ENCODE data around the gene UBAC1. TPM values are rescaled to one million over a fixed set of nuclear protein-coding genes. Genes with fewer than 3 reads are reported as not detected.

The UBAC1 gene
- total and polyA plus RNA-seq, 4 donors, result 16.2 to 115 (median 16.4) TPM

DNA sequence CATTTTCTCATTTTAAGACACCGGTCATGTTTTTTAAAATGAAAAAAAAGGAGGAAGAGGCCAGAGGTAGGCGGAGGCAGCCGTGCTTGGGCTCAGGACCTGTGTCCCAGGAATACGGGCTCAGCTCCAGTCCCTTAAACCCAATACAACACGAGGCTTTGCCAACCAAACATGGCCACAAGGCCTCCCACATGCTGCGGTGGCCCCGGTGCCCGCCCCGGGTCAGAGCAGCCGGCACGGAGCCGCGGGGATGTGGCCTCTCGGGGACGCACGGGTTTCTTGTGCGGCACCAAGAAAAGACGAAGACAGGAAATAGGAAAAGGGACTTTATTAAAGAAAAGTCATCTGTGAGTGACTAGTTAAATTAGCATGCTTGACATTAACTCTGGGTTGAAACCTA lies 28.5 kb downstream of the UBAC1 start:
- H3K27ac ChIP-seq (ENCODE audit: low read depth in 1 of 2, low read length in 2 of 2), result no peak overlapping the region
- 98% methylated on average over 18 of the region's 18 CpGs for WGBS
- H3K27me3 ChIP-seq (ENCODE audit: control insufficient read depth in 4 of 4, insufficient read depth in 4 of 4, low read length in 3 of 4), result no peaks in the 10 kb centered on the region
- H3K9ac ChIP-seq (ENCODE audit: low read depth in 1 of 2, low read length in 2 of 2), result no peak overlapping the region
- TF ChIP-seq, protein P1, sequence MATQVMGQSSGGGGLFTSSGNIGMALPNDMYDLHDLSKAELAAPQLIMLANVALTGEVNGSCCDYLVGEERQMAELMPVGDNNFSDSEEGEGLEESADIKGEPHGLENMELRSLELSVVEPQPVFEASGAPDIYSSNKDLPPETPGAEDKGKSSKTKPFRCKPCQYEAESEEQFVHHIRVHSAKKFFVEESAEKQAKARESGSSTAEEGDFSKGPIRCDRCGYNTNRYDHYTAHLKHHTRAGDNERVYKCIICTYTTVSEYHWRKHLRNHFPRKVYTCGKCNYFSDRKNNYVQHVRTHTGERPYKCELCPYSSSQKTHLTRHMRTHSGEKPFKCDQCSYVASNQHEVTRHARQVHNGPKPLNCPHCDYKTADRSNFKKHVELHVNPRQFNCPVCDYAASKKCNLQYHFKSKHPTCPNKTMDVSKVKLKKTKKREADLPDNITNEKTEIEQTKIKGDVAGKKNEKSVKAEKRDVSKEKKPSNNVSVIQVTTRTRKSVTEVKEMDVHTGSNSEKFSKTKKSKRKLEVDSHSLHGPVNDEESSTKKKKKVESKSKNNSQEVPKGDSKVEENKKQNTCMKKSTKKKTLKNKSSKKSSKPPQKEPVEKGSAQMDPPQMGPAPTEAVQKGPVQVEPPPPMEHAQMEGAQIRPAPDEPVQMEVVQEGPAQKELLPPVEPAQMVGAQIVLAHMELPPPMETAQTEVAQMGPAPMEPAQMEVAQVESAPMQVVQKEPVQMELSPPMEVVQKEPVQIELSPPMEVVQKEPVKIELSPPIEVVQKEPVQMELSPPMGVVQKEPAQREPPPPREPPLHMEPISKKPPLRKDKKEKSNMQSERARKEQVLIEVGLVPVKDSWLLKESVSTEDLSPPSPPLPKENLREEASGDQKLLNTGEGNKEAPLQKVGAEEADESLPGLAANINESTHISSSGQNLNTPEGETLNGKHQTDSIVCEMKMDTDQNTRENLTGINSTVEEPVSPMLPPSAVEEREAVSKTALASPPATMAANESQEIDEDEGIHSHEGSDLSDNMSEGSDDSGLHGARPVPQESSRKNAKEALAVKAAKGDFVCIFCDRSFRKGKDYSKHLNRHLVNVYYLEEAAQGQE (IDR thresholded peaks at IDR 0.05), result no peak
- TF ChIP-seq MAX (IDR thresholded peaks at IDR 0.05) (no peak), GABPA (IDR thresholded peaks at IDR 0.05 in 1 of 2, conservative IDR thresholded peaks at IDR 0.05 in 1 of 2) (no peak)
- H3K4me1 ChIP-seq (ENCODE audit: control insufficient read depth in 4 of 4, insufficient read depth in 4 of 4, low read length in 3 of 4), result no peaks in the 10 kb centered on the region
- H3K4me3 ChIP-seq (ENCODE audit: low read depth in 1 of 3, low read length in 3 of 3), result no peak overlapping the region
- DNase-seq (ENCODE audit: low spot score), result no peak
- H3K9me3 ChIP-seq (ENCODE audit: control insufficient read depth in 4 of 4, low read length in 3 of 4), result peaks cover 0 to 2% (median 0%) of the 10 kb centered on the region in 4 donors
- H3K36me3 ChIP-seq (ENCODE audit: control insufficient read depth in 4 of 4, insufficient read depth in 3 of 4, low read depth in 1 of 4, low read length in 3 of 4), result peaks cover 4 to 52% (median 19%) of the 10 kb centered on the region in 4 donors

DNA sequence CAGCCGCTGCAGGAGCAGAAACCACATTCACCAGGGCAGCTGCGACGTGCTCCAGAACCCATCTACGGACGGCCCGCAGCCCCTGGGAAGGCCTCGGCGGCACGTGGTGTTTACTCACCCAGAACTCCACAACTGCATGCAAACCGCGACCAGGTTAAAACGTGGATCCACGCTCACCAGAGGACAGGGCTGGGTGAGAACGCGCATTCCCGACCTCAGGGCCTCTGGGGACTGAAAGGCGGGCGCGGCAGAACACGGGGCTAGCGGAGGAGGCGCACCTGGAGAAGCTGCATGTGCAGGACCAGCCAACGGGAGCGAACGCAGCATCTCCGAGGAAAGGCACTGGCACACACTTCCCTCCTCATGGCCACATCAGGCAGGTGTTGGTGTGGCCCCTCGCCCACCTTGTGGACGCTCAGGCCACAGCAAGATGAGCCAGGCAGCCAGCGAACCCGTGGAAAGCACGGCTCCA lies 29.8 kb downstream of the UBAC1 start:
- Histone ChIP-seq H3K27me3 (ENCODE audit: control insufficient read depth in 4 of 4, insufficient read depth in 4 of 4, low read length in 3 of 4) (no peaks in the 10 kb centered on the region), H3K36me3 (ENCODE audit: control insufficient read depth in 4 of 4, insufficient read depth in 3 of 4, low read depth in 1 of 4, low read length in 3 of 4) (peaks cover 6 to 44% (median 13%) of the 10 kb centered on the region in 4 donors), H3K9me3 (ENCODE audit: control insufficient read depth in 4 of 4, low read length in 3 of 4) (peaks cover 0 to 2% (median 0%) of the 10 kb centered on the region in 4 donors), H3K27ac (ENCODE audit: low read depth in 1 of 2, low read length in 2 of 2) (no peak overlapping the region), H3K9ac (ENCODE audit: low read depth in 1 of 2, low read length in 2 of 2) (no peak overlapping the region), H3K4me1 (ENCODE audit: control insufficient read depth in 4 of 4, insufficient read depth in 4 of 4, low read length in 3 of 4) (no peaks in the 10 kb centered on the region), H3K4me3 (ENCODE audit: low read depth in 1 of 3, low read length in 3 of 3) (no peak overlapping the region)
- no peak for TF ChIP-seq RXRA (IDR thresholded peaks at IDR 0.05)
- TF ChIP-seq JUND (IDR thresholded peaks at IDR 0.05), result no peak
- TF ChIP-seq, protein P2, sequence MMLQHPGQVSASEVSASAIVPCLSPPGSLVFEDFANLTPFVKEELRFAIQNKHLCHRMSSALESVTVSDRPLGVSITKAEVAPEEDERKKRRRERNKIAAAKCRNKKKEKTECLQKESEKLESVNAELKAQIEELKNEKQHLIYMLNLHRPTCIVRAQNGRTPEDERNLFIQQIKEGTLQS (IDR thresholded peaks at IDR 0.05), result no peak
- no peak for TF ChIP-seq EGR1 (IDR thresholded peaks at IDR 0.05; ENCODE audit: low read depth in 2 of 2)
- TF ChIP-seq, protein P1 (IDR thresholded peaks at IDR 0.05), result no peak
- TF ChIP-seq, protein P3, sequence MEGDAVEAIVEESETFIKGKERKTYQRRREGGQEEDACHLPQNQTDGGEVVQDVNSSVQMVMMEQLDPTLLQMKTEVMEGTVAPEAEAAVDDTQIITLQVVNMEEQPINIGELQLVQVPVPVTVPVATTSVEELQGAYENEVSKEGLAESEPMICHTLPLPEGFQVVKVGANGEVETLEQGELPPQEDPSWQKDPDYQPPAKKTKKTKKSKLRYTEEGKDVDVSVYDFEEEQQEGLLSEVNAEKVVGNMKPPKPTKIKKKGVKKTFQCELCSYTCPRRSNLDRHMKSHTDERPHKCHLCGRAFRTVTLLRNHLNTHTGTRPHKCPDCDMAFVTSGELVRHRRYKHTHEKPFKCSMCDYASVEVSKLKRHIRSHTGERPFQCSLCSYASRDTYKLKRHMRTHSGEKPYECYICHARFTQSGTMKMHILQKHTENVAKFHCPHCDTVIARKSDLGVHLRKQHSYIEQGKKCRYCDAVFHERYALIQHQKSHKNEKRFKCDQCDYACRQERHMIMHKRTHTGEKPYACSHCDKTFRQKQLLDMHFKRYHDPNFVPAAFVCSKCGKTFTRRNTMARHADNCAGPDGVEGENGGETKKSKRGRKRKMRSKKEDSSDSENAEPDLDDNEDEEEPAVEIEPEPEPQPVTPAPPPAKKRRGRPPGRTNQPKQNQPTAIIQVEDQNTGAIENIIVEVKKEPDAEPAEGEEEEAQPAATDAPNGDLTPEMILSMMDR (IDR thresholded peaks at IDR 0.05; ENCODE audit: low read depth, low read length, missing input control), result no peak
- TF ChIP-seq, protein P4, sequence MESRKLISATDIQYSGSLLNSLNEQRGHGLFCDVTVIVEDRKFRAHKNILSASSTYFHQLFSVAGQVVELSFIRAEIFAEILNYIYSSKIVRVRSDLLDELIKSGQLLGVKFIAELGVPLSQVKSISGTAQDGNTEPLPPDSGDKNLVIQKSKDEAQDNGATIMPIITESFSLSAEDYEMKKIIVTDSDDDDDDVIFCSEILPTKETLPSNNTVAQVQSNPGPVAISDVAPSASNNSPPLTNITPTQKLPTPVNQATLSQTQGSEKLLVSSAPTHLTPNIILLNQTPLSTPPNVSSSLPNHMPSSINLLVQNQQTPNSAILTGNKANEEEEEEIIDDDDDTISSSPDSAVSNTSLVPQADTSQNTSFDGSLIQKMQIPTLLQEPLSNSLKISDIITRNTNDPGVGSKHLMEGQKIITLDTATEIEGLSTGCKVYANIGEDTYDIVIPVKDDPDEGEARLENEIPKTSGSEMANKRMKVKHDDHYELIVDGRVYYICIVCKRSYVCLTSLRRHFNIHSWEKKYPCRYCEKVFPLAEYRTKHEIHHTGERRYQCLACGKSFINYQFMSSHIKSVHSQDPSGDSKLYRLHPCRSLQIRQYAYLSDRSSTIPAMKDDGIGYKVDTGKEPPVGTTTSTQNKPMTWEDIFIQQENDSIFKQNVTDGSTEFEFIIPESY (IDR thresholded peaks at IDR 0.05), result no peak
- no peak for TF ChIP-seq FOXA1 (IDR thresholded peaks at IDR 0.05)
- no peak for TF ChIP-seq FOXA2 (IDR thresholded peaks at IDR 0.05)
- TF ChIP-seq MAX (IDR thresholded peaks at IDR 0.05), result no peak
- no peak for TF ChIP-seq HNF4G (IDR thresholded peaks at IDR 0.05)
- TF ChIP-seq GABPA (IDR thresholded peaks at IDR 0.05 in 1 of 2, conservative IDR thresholded peaks at IDR 0.05 in 1 of 2), result no peak
- no peak for TF ChIP-seq TAF1 (conservative IDR thresholded peaks at IDR 0.05)
- TF ChIP-seq NR2F2 (IDR thresholded peaks at IDR 0.05), result no peak
- no peak for TF ChIP-seq HNF4A (conservative IDR thresholded peaks at IDR 0.05)
- no peak for TF ChIP-seq RAD21 (IDR thresholded peaks at IDR 0.05)
- TF ChIP-seq SP1 (IDR thresholded peaks at IDR 0.05), result no peak
- TF ChIP-seq YY1 (IDR thresholded peaks at IDR 0.05), result no peak
- WGBS, result 95% methylated on average over 31 of the region's 31 CpGs
- DNase-seq (ENCODE audit: low spot score), result no peak

Measured in liver (tissue), 9 donors.